Stimulated activated CD8-positive, alpha-beta memory T cell treated with anti-CD3 and anti-CD28 coated beads, Interleukin-4, amount 100 ng/mL, for 24 hours (primary cell): ENCODE data around the gene TRIM63.
"Not testable (repeated sequence)": the region's sequence is repeated elsewhere in the genome, so short reads cannot be mapped to it uniquely, and the experiment has no call there.

Source experiments
- DNase-seq: peaks from one replicate; pipeline ENCODE4 v3.0.0-alpha.2; 2020; ENCODE audit warnings: low read depth

TRIM63 gene

GRCh38 chr1:26067432-26067911 lies at the start of gene TRIM63:
TSS of gene TRIM63 (minus strand) at chr1:26067630. CDS start at chr1:26067494, 136 bp downstream.
- no peak for DNase-seq

GRCh38 chr1:26114165-26114927 lies 46.9 kb upstream of the TRIM63 start:
- DNase-seq, result no peak

- DNase-seq, result no peak
These were observed 45.0 kb upstream of the TRIM63 start for GRCh38 chr1:26112407-26112775.

- DNase-seq, result peak; percentile 89
These were observed 44.3 kb upstream of the TRIM63 start, which contains the start of gene PDIK1L for GRCh38 chr1:26111530-26112406. TSS of gene PDIK1L (plus strand) at chr1:26111824. CDS start at chr1:26114309, 2,485 bp downstream.

- DNase-seq, result peak; percentile 55
These were observed 43.5 kb upstream of the TRIM63 start for GRCh38 chr1:26110731-26111529.

- DNase-seq, result no peak
These were observed 42.1 kb upstream of the TRIM63 start for GRCh38 chr1:26109229-26110164.

GRCh38 chr1:26105226-26105548 lies 37.8 kb upstream of the TRIM63 start:
- not testable (repeated sequence) for DNase-seq

- no peak for DNase-seq
These were observed 35.1 kb upstream of the TRIM63 start for GRCh38 chr1:26102526-26102925.

- DNase-seq, result no peak
These were observed 34.7 kb upstream of the TRIM63 start for GRCh38 chr1:26102119-26102518.

- not testable (repeated sequence) for DNase-seq
These were observed 32.8 kb upstream of the TRIM63 start for GRCh38 chr1:26100204-26100603.

- DNase-seq, result no peak
These were observed 32.4 kb upstream of the TRIM63 start for GRCh38 chr1:26099780-26100179.

GRCh38 chr1:26098602-26099001 lies 31.2 kb upstream of the TRIM63 start:
- DNase-seq, result no peak

GRCh38 chr1:26097696-26098095 lies 30.3 kb upstream of the TRIM63 start:
- no peak for DNase-seq

GRCh38 chr1:26096471-26096870 lies 29.0 kb upstream of the TRIM63 start:
- no peak for DNase-seq

- DNase-seq, result no peak
These were observed 27.4 kb upstream of the TRIM63 start for GRCh38 chr1:26094677-26095383.

GRCh38 chr1:26094076-26094669 lies 26.7 kb upstream of the TRIM63 start:
- no peak for DNase-seq

- not testable (repeated sequence) for DNase-seq
These were observed 26.1 kb upstream of the TRIM63 start for GRCh38 chr1:26093569-26093968.

- no peak for DNase-seq
These were observed 25.0 kb upstream of the TRIM63 start for GRCh38 chr1:26092422-26092821.

GRCh38 chr1:26090893-26091292 lies 23.5 kb upstream of the TRIM63 start:
- no peak for DNase-seq

- no peak for DNase-seq
These were observed 21.7 kb upstream of the TRIM63 start for GRCh38 chr1:26089125-26089524.
